ENCODE data around the gene CCDC57.

The CCDC57 gene

GRCh38 chr17:82235056-82235774 lies 22.6 kb upstream of the CCDC57 start:
- DNase-seq = no peak

- no peak for DNase-seq
Measured at GRCh38 chr17:82234211-82235055, 21.8 kb upstream of the CCDC57 start.

GRCh38 chr17:82232876-82233785 lies 20.5 kb upstream of the CCDC57 start:
- no peak for DNase-seq

- no peak for DNase-seq
Measured at GRCh38 chr17:82232322-82232820, 19.7 kb upstream of the CCDC57 start.

GRCh38 chr17:82231562-82232321 lies 19.1 kb upstream of the CCDC57 start:
- peak; percentile 60 for DNase-seq

GRCh38 chr17:82231312-82231561 lies 18.6 kb upstream of the CCDC57 start:
- DNase-seq = peak; percentile 39

GRCh38 chr17:82230609-82231311 lies 18.1 kb upstream of the CCDC57 start:
- DNase-seq = peak; percentile 92

- peak; percentile 34 for DNase-seq
Measured at GRCh38 chr17:82229698-82230608, 17.3 kb upstream of the CCDC57 start.

GRCh38 chr17:82228842-82229697 lies 16.4 kb upstream of the CCDC57 start, which contains the start of gene SLC16A3:
SLC16A3 (plus strand) TSS chr17:82229042; CDS start chr17:82236009, 6,967 bp downstream.
- DNase-seq = peak; percentile 83

- DNase-seq = no peak
Measured at GRCh38 chr17:82228278-82228841, 15.7 kb upstream of the CCDC57 start.

- DNase-seq = no peak
Measured at GRCh38 chr17:82227629-82228277, 15.1 kb upstream of the CCDC57 start.

GRCh38 chr17:82226809-82227628 lies 14.4 kb upstream of the CCDC57 start:
- DNase-seq = no peak

- no peak for DNase-seq
Measured at GRCh38 chr17:82226146-82226808, 13.6 kb upstream of the CCDC57 start.

GRCh38 chr17:82225368-82226029 lies 12.9 kb upstream of the CCDC57 start:
- DNase-seq = no peak

- no peak for DNase-seq
Measured at GRCh38 chr17:82224666-82225065, 12.0 kb upstream of the CCDC57 start.

GRCh38 chr17:82223517-82223916 lies 10.9 kb upstream of the CCDC57 start:
- no peak for DNase-seq

GRCh38 chr17:82222816-82223215 lies 10.2 kb upstream of the CCDC57 start:
- DNase-seq = no peak
